K562 (cell line): ENCODE measurements around the gene IL1F10.
"Not testable (repeated sequence)": the region's sequence is repeated elsewhere in the genome, so short reads cannot be mapped to it uniquely, and the experiment has no call there.

Experiments
- BRD9 ChIP-seq: fragments of 450-650 bp; IDR thresholded peaks from 2 replicates; pipeline ENCODE4 v1.6.1; 2018; ENCODE audit warnings: low read depth; ENCODE audit not compliant: partially characterized antibody
- CHD2 ChIP-seq: IDR thresholded peaks from 2 replicates; pipeline ENCODE4 v1.6.1; 2011; ENCODE audit warnings: low read depth, low read length
- CREBBP ChIP-seq: IDR thresholded peaks from one replicate; pipeline ENCODE4 v1.6.1; 2012; ENCODE audit warnings: low read depth, mild to moderate bottlenecking, control low read depth, inconsistent platforms, low read length
- EZH2 ChIP-seq: IDR thresholded peaks from 2 replicates; pipeline ENCODE4 v1.6.1; 2012; ENCODE audit warnings: low read depth, mild to moderate bottlenecking, inconsistent platforms, low read length, borderline replicate concordance
- FOXA3 ChIP-seq, 2 experiments: fragments of 450-650 bp in 1 of 2; sonication (generic) in 1 of 2; formaldehyde crosslinking; IDR thresholded peaks in 1 of 2; conservative IDR thresholded peaks in 1 of 2; 2 replicates each; pipeline versions ENCODE4 v1.4.0 to v1.8.0; 2020 to 2022; ENCODE audit warnings: mild to moderate bottlenecking in 2 of 2, missing genetic modification reagents in 1 of 2
- JUN ChIP-seq, 2 experiments: sonication (generic) in 1 of 2; formaldehyde crosslinking in 1 of 2; IDR thresholded peaks; 2 replicates each; pipeline versions ENCODE4 v1.6.1 to v1.8.0; 2012 to 2022; ENCODE audit warnings: borderline replicate concordance in 2 of 2, mild to moderate bottlenecking in 2 of 2, improper control_type of control experiment in 1 of 2, low read depth in 1 of 2, low read length in 1 of 2, missing genetic modification reagents in 1 of 2
- PCBP2 ChIP-seq: fragments of 200-400 bp; formaldehyde crosslinking; IDR thresholded peaks from 2 replicates; pipeline ENCODE4 v1.6.1; 2018; ENCODE audit warnings: low read length, low read depth, mild to moderate bottlenecking, moderate library complexity; ENCODE audit not compliant: poor library complexity, severe bottlenecking
- PTTG1 ChIP-seq: fragments of 450-650 bp; IDR thresholded peaks from 2 replicates; pipeline ENCODE4 v1.6.1; 2016; ENCODE audit warnings: low read depth, mild to moderate bottlenecking, missing genetic modification characterization, missing compliant biosample characterization
- SMC3 ChIP-seq: conservative IDR thresholded peaks from 2 replicates; pipeline ENCODE4 v1.6.1; 2011; ENCODE audit warnings: low read depth, low read length, improper control_type of control experiment; ENCODE audit not compliant: insufficient read depth
- ZNF639 ChIP-seq, 2 experiments: fragments of 200-800 bp in 1 of 2; sonication (Bioruptor generic) in 1 of 2; sonication (generic) in 1 of 2; formaldehyde crosslinking in 1 of 2; IDR thresholded peaks in 1 of 2; conservative IDR thresholded peaks in 1 of 2; 2 replicates each; pipeline versions ENCODE4 v1.5.0 to v1.6.1; 2016 to 2020; ENCODE audit warnings: missing compliant biosample characterization in 1 of 2, missing genetic modification characterization in 1 of 2, missing genetic modification reagents in 1 of 2
- TF ChIP-seq, protein P1 (sequence below), 3 experiments: IDR thresholded peaks in 2 of 3; conservative IDR thresholded peaks in 1 of 3; 2 replicates each; pipeline ENCODE4 v1.5.1; 2011 to 2012; ENCODE audit warnings: low read length in 3 of 3, mild to moderate bottlenecking in 3 of 3, control low read depth in 2 of 3, improper control_type of control experiment in 1 of 3, inconsistent platforms in 1 of 3, low read depth in 1 of 3, mixed read lengths in 1 of 3, moderate library complexity in 1 of 3; ENCODE audit not compliant: insufficient read depth in 2 of 3

- TF ChIP-seq CREBBP; SMC3; JUN (IDR thresholded peaks at IDR 0.05; ENCODE audit: borderline replicate concordance, low read depth, low read length); JUN (CRISPR knock-in tag; IDR thresholded peaks at IDR 0.05; ENCODE audit: borderline replicate concordance); PTTG1 (tag); EZH2; PCBP2; CHD2; ZNF639 (CRISPR knock-in tag; conservative IDR thresholded peaks at IDR 0.05 in 1 of 2, IDR thresholded peaks at IDR 0.05 in 1 of 2); FOXA3 (CRISPR knock-in tag; conservative IDR thresholded peaks at IDR 0.05 in 1 of 2, IDR thresholded peaks at IDR 0.05 in 1 of 2); BRD9: not testable (repeated sequence)
- TF ChIP-seq, protein P1, sequence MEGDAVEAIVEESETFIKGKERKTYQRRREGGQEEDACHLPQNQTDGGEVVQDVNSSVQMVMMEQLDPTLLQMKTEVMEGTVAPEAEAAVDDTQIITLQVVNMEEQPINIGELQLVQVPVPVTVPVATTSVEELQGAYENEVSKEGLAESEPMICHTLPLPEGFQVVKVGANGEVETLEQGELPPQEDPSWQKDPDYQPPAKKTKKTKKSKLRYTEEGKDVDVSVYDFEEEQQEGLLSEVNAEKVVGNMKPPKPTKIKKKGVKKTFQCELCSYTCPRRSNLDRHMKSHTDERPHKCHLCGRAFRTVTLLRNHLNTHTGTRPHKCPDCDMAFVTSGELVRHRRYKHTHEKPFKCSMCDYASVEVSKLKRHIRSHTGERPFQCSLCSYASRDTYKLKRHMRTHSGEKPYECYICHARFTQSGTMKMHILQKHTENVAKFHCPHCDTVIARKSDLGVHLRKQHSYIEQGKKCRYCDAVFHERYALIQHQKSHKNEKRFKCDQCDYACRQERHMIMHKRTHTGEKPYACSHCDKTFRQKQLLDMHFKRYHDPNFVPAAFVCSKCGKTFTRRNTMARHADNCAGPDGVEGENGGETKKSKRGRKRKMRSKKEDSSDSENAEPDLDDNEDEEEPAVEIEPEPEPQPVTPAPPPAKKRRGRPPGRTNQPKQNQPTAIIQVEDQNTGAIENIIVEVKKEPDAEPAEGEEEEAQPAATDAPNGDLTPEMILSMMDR (IDR thresholded peaks at IDR 0.05 in 2 of 3, conservative IDR thresholded peaks at IDR 0.05 in 1 of 3; ENCODE audit: insufficient read depth in 2 of 3, low read depth in 1 of 3, low read length in 3 of 3) = not testable (repeated sequence)
Measured at GRCh38 chr2:113096842-113097618, 29.3 kb downstream of the IL1F10 start.
